Measurements from ENCODE around the gene SMURF1. TPM values are rescaled to one million over a fixed set of nuclear protein-coding genes. Genes with fewer than 3 reads are reported as not detected.

The SMURF1 gene
- total RNA-seq, 2 donors from 2014 or later = 15.4 to 25.1 TPM

- intact Hi-C loops (cut with DNase I) = no loop called here
- Histone ChIP-seq H3K36me3 (peaks cover 9 to 38% of the 10 kb centered on the region in 2 donors), H3K9me3 (no peaks in the 10 kb centered on the region), H3K4me1 (replicated peaks) (no peaks in the 10 kb centered on the region), H3K27ac (no peak overlapping the region), H3K27me3 (replicated peaks; ENCODE audit: insufficient read depth) (no peaks in the 10 kb centered on the region), H3K4me3 (no peak overlapping the region)
- TF ChIP-seq POLR2AphosphoS5 (IDR thresholded peaks at IDR 0.05) (peak; percentile 61), CTCF (IDR thresholded peaks at IDR 0.05) (no peak)
- DNase-seq (ENCODE audit: low spot score) = no peak
Observed at GRCh38 chr7:98985945-98986344, 158.0 kb downstream of the SMURF1 start.

- Histone ChIP-seq H3K27ac (no peak overlapping the region), H3K9me3 (no peaks in the 10 kb centered on the region), H3K27me3 (replicated peaks; ENCODE audit: insufficient read depth) (no peaks in the 10 kb centered on the region), H3K4me1 (replicated peaks) (no peaks in the 10 kb centered on the region), H3K4me3 (no peak overlapping the region), H3K36me3 (peaks cover 9 to 40% of the 10 kb centered on the region in 2 donors)
- intact Hi-C loops (cut with DNase I) = no loop called here
- 65% methylated on average over 4 of the region's 4 CpGs for WGBS
- no peak for DNase-seq (ENCODE audit: low spot score)
- TF ChIP-seq POLR2A (IDR thresholded peaks at IDR 0.05) (no peak), CTCF (IDR thresholded peaks at IDR 0.05) (no peak), POLR2AphosphoS5 (IDR thresholded peaks at IDR 0.05) (no peak)
Observed at GRCh38 chr7:98985406-98985805, 158.5 kb downstream of the SMURF1 start.

- H3K4me3 ChIP-seq = no peak overlapping the region
- H3K27me3 ChIP-seq (replicated peaks; ENCODE audit: insufficient read depth) = no peaks in the 10 kb centered on the region
- H3K9me3 ChIP-seq = no peaks in the 10 kb centered on the region
- no peak overlapping the region for H3K27ac ChIP-seq
- peaks cover 3 to 32% of the 10 kb centered on the region in 2 donors for H3K36me3 ChIP-seq
- no peak for DNase-seq (ENCODE audit: low spot score)
- WGBS = 83% methylated on average over 11 of the region's 11 CpGs
- TF ChIP-seq POLR2A (IDR thresholded peaks at IDR 0.05) (no peak), CTCF (IDR thresholded peaks at IDR 0.05) (no peak), POLR2AphosphoS5 (IDR thresholded peaks at IDR 0.05) (no peak)
- intact Hi-C loops (cut with DNase I) = no loop called here
- H3K4me1 ChIP-seq (replicated peaks) = no peaks in the 10 kb centered on the region
Observed at GRCh38 chr7:98984126-98984525, 159.8 kb downstream of the SMURF1 start.

GRCh38 chr7:98982686-98983085 lies 161.2 kb downstream of the SMURF1 start:
- H3K9me3 ChIP-seq = no peaks in the 10 kb centered on the region
- DNase-seq (ENCODE audit: low spot score) = no peak
- no peak overlapping the region for H3K27ac ChIP-seq
- H3K27me3 ChIP-seq (replicated peaks; ENCODE audit: insufficient read depth) = no peaks in the 10 kb centered on the region
- peaks cover 0 to 30% of the 10 kb centered on the region in 2 donors for H3K36me3 ChIP-seq
- 86% methylated on average over 8 of the region's 8 CpGs for WGBS
- intact Hi-C loops (cut with DNase I) = no loop called here
- H3K4me1 ChIP-seq (replicated peaks) = no peaks in the 10 kb centered on the region
- H3K4me3 ChIP-seq = no peak overlapping the region
- no peak for TF ChIP-seq POLR2A (IDR thresholded peaks at IDR 0.05)
- TF ChIP-seq POLR2AphosphoS5 (IDR thresholded peaks at IDR 0.05) = no peak
- TF ChIP-seq CTCF (IDR thresholded peaks at IDR 0.05) = no peak

GRCh38 chr7:98981701-98982100 lies 162.2 kb downstream of the SMURF1 start:
- intact Hi-C loops (cut with DNase I) = no loop called here

More at GRCh38 chr7:98981701-98982100, 162.2 kb downstream of the SMURF1 start:
- no peak overlapping the region for H3K27ac ChIP-seq
- no peaks in the 10 kb centered on the region for H3K27me3 ChIP-seq (replicated peaks; ENCODE audit: insufficient read depth)
- WGBS = 91% methylated on average over 23 of the region's 23 CpGs
- H3K36me3 ChIP-seq = peaks cover 6 to 30% of the 10 kb centered on the region in 2 donors
- no peaks in the 10 kb centered on the region for H3K4me1 ChIP-seq (replicated peaks)
- no peaks in the 10 kb centered on the region for H3K9me3 ChIP-seq
- TF ChIP-seq POLR2A (IDR thresholded peaks at IDR 0.05) = no peak
- no peak for TF ChIP-seq CTCF (IDR thresholded peaks at IDR 0.05)
- no peak for TF ChIP-seq POLR2AphosphoS5 (IDR thresholded peaks at IDR 0.05)
- no peak overlapping the region for H3K4me3 ChIP-seq
- no peak for DNase-seq (ENCODE audit: low spot score)
